Muscle of leg (tissue), 11 donors: Measurements from ENCODE around the gene MYOF. TPM values are rescaled to one million over a fixed set of nuclear protein-coding genes. Genes with fewer than 3 reads are reported as not detected.
A peak's percentile ranks its signal among the peaks of the same experiment; 100 is the strongest.

Experiments used
- DNase-seq: peaks from one replicate; pipeline ENCODE4 v3.0.0; 2013
- H3K27ac ChIP-seq: one replicate; pipeline ENCODE4 v1.5.1; 2013; ENCODE audit warnings: mild to moderate bottlenecking, low read length, control low read depth
- H3K27me3 ChIP-seq: one replicate; pipeline ENCODE4 v1.6.1; 2013; ENCODE audit warnings: low read length; ENCODE audit not compliant: control insufficient read depth, insufficient read depth
- H3K36me3 ChIP-seq: one replicate; pipeline ENCODE4 v1.6.1; 2013; ENCODE audit warnings: low read length; ENCODE audit not compliant: control insufficient read depth, insufficient read depth
- H3K4me1 ChIP-seq: one replicate; pipeline ENCODE4 v1.6.1; 2013; ENCODE audit warnings: low read length; ENCODE audit not compliant: control insufficient read depth, insufficient read depth
- H3K4me3 ChIP-seq: one replicate; pipeline ENCODE4 v1.5.1; 2013; ENCODE audit warnings: low read length, control low read depth
- H3K9me3 ChIP-seq: replicated peaks from 2 replicates; pipeline ENCODE4 v1.6.1; 2013; ENCODE audit warnings: low read depth, low read length; ENCODE audit not compliant: control insufficient read depth
- WGBS: methylation state at CpG from one replicate; pipeline ENCODE4 v1.1.5; 2013; ENCODE audit warnings: missing lambda C conversion rate; ENCODE audit not compliant: insufficient coverage; 5-methylcytosine and 5-hydroxymethylcytosine counted together
- polyA plus RNA-seq, 8 donors: library from polyadenylated mRNA; unstranded; fragments of 120-200 nt; gene quantifications; one replicate each; pipeline versions ENCODE4 v1.2.1 to v1.2.3, GENCODE V29; 2013; ENCODE audit warnings: inconsistent platforms in 1 of 8, low replicate concordance in 1 of 8; ENCODE audit not compliant: insufficient read length in 8 of 8, insufficient read depth in 1 of 8
- total RNA-seq: library from RNA; stranded (reverse); fragments of 120-200 nt; gene quantifications from one replicate; pipeline ENCODE4 v1.2.4, GENCODE V29; 2013

MYOF gene
- total and polyA plus RNA-seq, 9 donors = 37.6 to 85.0 (median 55.2) TPM

- peaks cover 32% of the 10 kb centered on the region for H3K4me1 ChIP-seq
These were observed 64.9 kb downstream of the MYOF start for GRCh38 chr10:93417266-93417665.

GRCh38 chr10:93416824-93417223 is 65.3 kb downstream of the MYOF start:
- H3K36me3 ChIP-seq = peaks cover 11% of the 10 kb centered on the region
- no peak overlapping the region for H3K4me3 ChIP-seq
- H3K4me1 ChIP-seq = peaks cover 27% of the 10 kb centered on the region
- no peaks in the 10 kb centered on the region for H3K27me3 ChIP-seq
- no peaks in the 10 kb centered on the region for H3K9me3 ChIP-seq
- DNase-seq = no peak
- H3K27ac ChIP-seq = no peak overlapping the region
- 100% methylated on average over 1 of the region's 4 CpGs for WGBS

More at GRCh38 chr10:93417266-93417665, 64.9 kb downstream of the MYOF start:
- Histone ChIP-seq H3K9me3 (no peaks in the 10 kb centered on the region), H3K36me3 (peaks cover 8% of the 10 kb centered on the region), H3K27ac (no peak overlapping the region), H3K27me3 (no peaks in the 10 kb centered on the region), H3K4me3 (no peak overlapping the region)
- DNase-seq = peak; percentile 71
- WGBS = 60% methylated on average over 3 of the region's 3 CpGs

GRCh38 chr10:93415693-93416092 is 66.4 kb downstream of the MYOF start:
- Histone ChIP-seq H3K27ac (no peak overlapping the region), H3K27me3 (no peaks in the 10 kb centered on the region), H3K4me1 (peaks cover 18% of the 10 kb centered on the region), H3K9me3 (no peaks in the 10 kb centered on the region), H3K36me3 (peaks cover 6% of the 10 kb centered on the region), H3K4me3 (no peak overlapping the region)
- 64% methylated on average over 6 of the region's 6 CpGs for WGBS
- no peak for DNase-seq

GRCh38 chr10:93413252-93413689 is 68.9 kb downstream of the MYOF start:
- DNase-seq = no peak
- WGBS = 54% methylated on average over 2 of the region's 3 CpGs
- Histone ChIP-seq H3K27me3 (no peaks in the 10 kb centered on the region), H3K27ac (no peak overlapping the region), H3K4me3 (no peak overlapping the region), H3K36me3 (peaks cover 12% of the 10 kb centered on the region), H3K9me3 (no peaks in the 10 kb centered on the region), H3K4me1 (peaks cover 7% of the 10 kb centered on the region)

- WGBS = 59% methylated on average over 4 of the region's 7 CpGs
- DNase-seq = no peak
- Histone ChIP-seq H3K27me3 (no peaks in the 10 kb centered on the region), H3K36me3 (peaks cover 12% of the 10 kb centered on the region), H3K9me3 (no peaks in the 10 kb centered on the region), H3K4me3 (no peak overlapping the region), H3K4me1 (peaks cover 7% of the 10 kb centered on the region), H3K27ac (peak overlapping the region; percentile 6)
These were observed 69.3 kb downstream of the MYOF start for GRCh38 chr10:93412801-93413200.

- Histone ChIP-seq H3K27me3 (no peaks in the 10 kb centered on the region), H3K36me3 (peaks cover 12% of the 10 kb centered on the region), H3K4me1 (peaks cover 10% of the 10 kb centered on the region), H3K27ac (no peak overlapping the region), H3K9me3 (no peaks in the 10 kb centered on the region), H3K4me3 (no peak overlapping the region)
- no CpG with 5 or more reads among the region's 6 CpGs for WGBS
- no peak for DNase-seq
These were observed 71.3 kb downstream of the MYOF start for GRCh38 chr10:93410697-93411348.

GRCh38 chr10:93408783-93409182 is 73.4 kb downstream of the MYOF start:
- peaks cover 14% of the 10 kb centered on the region for H3K36me3 ChIP-seq
- no peak overlapping the region for H3K4me3 ChIP-seq
- H3K9me3 ChIP-seq = no peaks in the 10 kb centered on the region
- peaks cover 10% of the 10 kb centered on the region for H3K4me1 ChIP-seq
- no peak overlapping the region for H3K27ac ChIP-seq
- no peak for DNase-seq
- H3K27me3 ChIP-seq = no peaks in the 10 kb centered on the region
- WGBS = 61% methylated on average over 7 of the region's 8 CpGs

GRCh38 chr10:93406364-93407145 is 75.6 kb downstream of the MYOF start:
- H3K27ac ChIP-seq = peak overlapping the region; percentile 54
- H3K9me3 ChIP-seq = no peaks in the 10 kb centered on the region
- peaks cover 17% of the 10 kb centered on the region for H3K36me3 ChIP-seq
- H3K4me3 ChIP-seq = no peak overlapping the region
- no peaks in the 10 kb centered on the region for H3K27me3 ChIP-seq
- DNase-seq = no peak
- H3K4me1 ChIP-seq = peaks cover 3% of the 10 kb centered on the region
- WGBS = 68% methylated on average over 9 of the region's 11 CpGs

- no peak overlapping the region for H3K27ac ChIP-seq
- no CpG with 5 or more reads among the region's 3 CpGs for WGBS
- no peak overlapping the region for H3K4me3 ChIP-seq
- H3K36me3 ChIP-seq = peaks cover 21% of the 10 kb centered on the region
- no peaks in the 10 kb centered on the region for H3K9me3 ChIP-seq
- H3K27me3 ChIP-seq = no peaks in the 10 kb centered on the region
- peaks cover 3% of the 10 kb centered on the region for H3K4me1 ChIP-seq
- no peak for DNase-seq
These were observed 78.1 kb downstream of the MYOF start for GRCh38 chr10:93404048-93404354.

GRCh38 chr10:93403152-93404047 is 78.7 kb downstream of the MYOF start:
- peaks cover 23% of the 10 kb centered on the region for H3K36me3 ChIP-seq
- H3K27me3 ChIP-seq = no peaks in the 10 kb centered on the region
- no peak overlapping the region for H3K4me3 ChIP-seq
- H3K27ac ChIP-seq = no peak overlapping the region
- no peak for DNase-seq
- H3K4me1 ChIP-seq = peaks cover 3% of the 10 kb centered on the region
- WGBS = no CpG with 5 or more reads among the region's 1 CpG
- H3K9me3 ChIP-seq = no peaks in the 10 kb centered on the region
